Dermis blood vessel endothelial cell (primary cell): ENCODE data around the gene CGB3. TPM values are rescaled to one million over a fixed set of nuclear protein-coding genes. Genes with fewer than 3 reads are reported as not detected.
"Not testable (repeated sequence)": the region's sequence is repeated elsewhere in the genome, so short reads cannot be mapped to it uniquely, and the experiment has no call there.

Experiments
- DNase-seq: peaks from one replicate; pipeline ENCODE4 v3.0.0; 2010
- total RNA-seq: library from RNA; depleted of rRNA; stranded (reverse); fragments of >200 nt; gene quantifications from 2 replicates; pipeline ENCODE4 v1.2.3, GENCODE V29; 2014

The CGB3 gene
- total RNA-seq, 1 donor from 2014 or later: not detected

- DNase-seq: no peak
Measured at GRCh38 chr19:49042177-49042576, 18.0 kb upstream of the CGB3 start.

- not testable (repeated sequence) for DNase-seq
Measured at GRCh38 chr19:49039736-49040135, 15.6 kb upstream of the CGB3 start.

- not testable (repeated sequence) for DNase-seq
Measured at GRCh38 chr19:49038557-49039276, 14.6 kb upstream of the CGB3 start.

- not testable (repeated sequence) for DNase-seq
Measured at GRCh38 chr19:49038111-49038510, 14.0 kb upstream of the CGB3 start.

GRCh38 chr19:49036815-49037214 is 12.7 kb upstream of the CGB3 start, which contains the start of gene CGB1:
TSS of gene CGB1 (minus strand) at chr19:49036895. CDS start at chr19:49036711, 184 bp downstream.
- DNase-seq: not testable (repeated sequence)

- not testable (repeated sequence) for DNase-seq
Measured at GRCh38 chr19:49031642-49032301, 7.6 kb upstream of the CGB3 start, which contains the start of gene CGB2. TSS of gene CGB2 (plus strand) at chr19:49031890. CDS start at chr19:49032096, 206 bp downstream.

- DNase-seq: not testable (repeated sequence)
Measured at GRCh38 chr19:49030323-49030722, 6.2 kb upstream of the CGB3 start.

- not testable (repeated sequence) for DNase-seq
Measured at GRCh38 chr19:49029749-49030148, 5.6 kb upstream of the CGB3 start.

- DNase-seq: not testable (repeated sequence)
Measured at GRCh38 chr19:49028686-49029085, 4.6 kb upstream of the CGB3 start.

GRCh38 chr19:49025599-49025998 is 1.5 kb upstream of the CGB3 start:
- DNase-seq: not testable (repeated sequence)

GRCh38 chr19:49025088-49025487 is 955 bp upstream of the CGB3 start:
- DNase-seq: not testable (repeated sequence)

- DNase-seq: no peak
Measured at GRCh38 chr19:49022116-49022515, 2.0 kb downstream of the CGB3 start.

GRCh38 chr19:49020931-49021895 is 2.9 kb downstream of the CGB3 start:
- no peak for DNase-seq

- no peak for DNase-seq
Measured at GRCh38 chr19:49020342-49020741, 3.8 kb downstream of the CGB3 start.

- peak; percentile 60 for DNase-seq
Measured at GRCh38 chr19:49019242-49019932, 4.7 kb downstream of the CGB3 start.

GRCh38 chr19:49018388-49019241 is 5.5 kb downstream of the CGB3 start:
- peak; percentile 19 for DNase-seq

- peak; percentile 72 for DNase-seq
Measured at GRCh38 chr19:49017666-49018351, 6.3 kb downstream of the CGB3 start.

- no peak for DNase-seq
Measured at GRCh38 chr19:49017041-49017665, 7.0 kb downstream of the CGB3 start, which contains the start of gene LHB. TSS of gene LHB (minus strand) at chr19:49017091. CDS start at chr19:49017081, 10 bp downstream.

GRCh38 chr19:49016067-49016839 is 7.9 kb downstream of the CGB3 start:
- no peak for DNase-seq
